Measurements from ENCODE around the gene DNAJA1. TPM values are rescaled to one million over a fixed set of nuclear protein-coding genes. Genes with fewer than 3 reads are reported as not detected.
"Not testable (repeated sequence)": the region's sequence is repeated elsewhere in the genome, so short reads cannot be mapped to it uniquely, and the experiment has no call there.

Gene DNAJA1
- total RNA-seq, 4 donors from 2014 or later = 7.9 to 68.3 (median 47.1) TPM

DNA sequence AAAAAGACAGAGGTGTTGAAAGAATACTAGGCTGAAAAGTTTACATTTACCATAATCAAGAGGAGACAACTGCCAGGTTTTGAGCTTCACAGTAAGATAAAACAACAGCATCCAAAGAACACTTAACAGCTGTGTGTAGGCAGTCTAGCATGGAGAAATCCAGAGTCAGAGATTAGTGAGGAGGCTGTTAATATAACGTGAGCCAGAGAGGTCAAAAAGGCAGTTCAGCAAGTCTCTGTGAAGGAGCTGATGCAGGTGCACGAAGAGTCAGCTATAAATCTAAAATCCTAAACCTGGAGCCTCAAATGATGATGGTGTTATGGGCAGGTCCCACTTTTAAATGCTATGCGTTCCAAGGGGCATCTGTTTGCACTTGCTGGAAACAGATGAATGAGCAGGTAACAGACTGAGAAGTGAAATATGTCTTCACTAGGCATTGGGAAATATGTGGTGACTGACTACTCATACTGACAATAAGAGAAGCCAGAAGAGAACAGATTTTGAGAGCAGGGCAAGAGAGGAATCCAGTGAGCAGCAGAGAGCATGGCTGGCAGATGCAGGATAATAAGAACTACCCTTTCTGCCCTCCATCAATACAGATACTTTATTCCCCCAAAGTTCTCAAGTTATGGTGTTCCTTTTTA lies 32.4 kb upstream of the DNAJA1 start:
- no peak for DNase-seq
- TF ChIP-seq EP300 (IDR thresholded peaks at IDR 0.05; ENCODE audit: low read depth) (no peak), POLR2A (IDR thresholded peaks at IDR 0.05) (no peak), POLR2AphosphoS5 (IDR thresholded peaks at IDR 0.05) (no peak)
- TF ChIP-seq, protein P1, sequence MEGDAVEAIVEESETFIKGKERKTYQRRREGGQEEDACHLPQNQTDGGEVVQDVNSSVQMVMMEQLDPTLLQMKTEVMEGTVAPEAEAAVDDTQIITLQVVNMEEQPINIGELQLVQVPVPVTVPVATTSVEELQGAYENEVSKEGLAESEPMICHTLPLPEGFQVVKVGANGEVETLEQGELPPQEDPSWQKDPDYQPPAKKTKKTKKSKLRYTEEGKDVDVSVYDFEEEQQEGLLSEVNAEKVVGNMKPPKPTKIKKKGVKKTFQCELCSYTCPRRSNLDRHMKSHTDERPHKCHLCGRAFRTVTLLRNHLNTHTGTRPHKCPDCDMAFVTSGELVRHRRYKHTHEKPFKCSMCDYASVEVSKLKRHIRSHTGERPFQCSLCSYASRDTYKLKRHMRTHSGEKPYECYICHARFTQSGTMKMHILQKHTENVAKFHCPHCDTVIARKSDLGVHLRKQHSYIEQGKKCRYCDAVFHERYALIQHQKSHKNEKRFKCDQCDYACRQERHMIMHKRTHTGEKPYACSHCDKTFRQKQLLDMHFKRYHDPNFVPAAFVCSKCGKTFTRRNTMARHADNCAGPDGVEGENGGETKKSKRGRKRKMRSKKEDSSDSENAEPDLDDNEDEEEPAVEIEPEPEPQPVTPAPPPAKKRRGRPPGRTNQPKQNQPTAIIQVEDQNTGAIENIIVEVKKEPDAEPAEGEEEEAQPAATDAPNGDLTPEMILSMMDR (IDR thresholded peaks at IDR 0.05) = no peak
- Histone ChIP-seq H3K4me1 (peaks cover 0 to 5% (median 0%) of the 10 kb centered on the region in 4 donors), H3K27ac (no peak overlapping the region), H3K27me3 (no peaks in the 10 kb centered on the region), H3K4me3 (no peak overlapping the region), H3K9me3 (no peaks in the 10 kb centered on the region), H3K36me3 (peaks cover 0 to 26% (median 11%) of the 10 kb centered on the region in 4 donors)
- 74 to 76% methylated on average over 3 of the region's 3 CpGs for WGBS, 2 donors (ENCODE audit: low coverage in 1 of 2)
- intact Hi-C loops (cut with DNase I; ENCODE audit: low total_unique reads) = no loop called here
- in situ Hi-C loops (cut with MboI; ENCODE audit: low pct_ligation_motif_present in 1 of 4, low pct_unique_long_range_greater_than_20kb in 1 of 4, low sequenced_read_pairs in 3 of 4) = loop anchor here in 1 of 4 donors (25.0 kb wide), 1 partner anchor 605 kb away; the partner anchor contains the start of gene ACO1

DNA sequence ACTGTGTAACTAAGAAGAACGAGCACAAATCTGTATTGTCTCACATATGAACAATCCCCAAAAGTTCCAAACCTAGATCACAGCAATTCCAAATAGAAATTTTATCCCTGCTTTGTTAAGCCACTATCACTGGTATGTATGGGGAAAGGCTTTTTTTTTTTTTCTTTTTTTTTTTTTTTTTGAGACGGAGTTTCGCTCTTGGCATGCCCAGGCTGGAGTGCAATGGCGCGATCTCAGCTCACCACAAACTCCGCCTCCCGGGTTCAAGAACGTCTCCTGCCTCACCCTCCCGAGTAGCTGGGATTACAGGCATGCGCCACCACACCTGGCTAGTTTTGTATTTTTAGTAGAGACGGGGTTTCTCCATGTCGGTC lies 24.4 kb upstream of the DNAJA1 start:
- H3K27me3 ChIP-seq; intact Hi-C loops (cut with DNase I; ENCODE audit: low total_unique reads); DNase-seq; H3K9me3 ChIP-seq; H3K36me3 ChIP-seq; in situ Hi-C loops (cut with MboI; ENCODE audit: low pct_ligation_motif_present in 1 of 4, low pct_unique_long_range_greater_than_20kb in 1 of 4, low sequenced_read_pairs in 3 of 4): not testable (repeated sequence)
- Histone ChIP-seq H3K4me1 (peaks cover 9 to 15% (median 13%) of the 10 kb centered on the region in 4 donors), H3K27ac (peak overlapping the region; percentile 89 to 95 (median 93)), H3K4me3 (peak overlapping the region; percentile 52 to 90 (median 78))
- 0 to 6% methylated on average over 1 to 12 of the region's 12 CpGs for WGBS, 2 donors (ENCODE audit: low coverage in 1 of 2)

DNA sequence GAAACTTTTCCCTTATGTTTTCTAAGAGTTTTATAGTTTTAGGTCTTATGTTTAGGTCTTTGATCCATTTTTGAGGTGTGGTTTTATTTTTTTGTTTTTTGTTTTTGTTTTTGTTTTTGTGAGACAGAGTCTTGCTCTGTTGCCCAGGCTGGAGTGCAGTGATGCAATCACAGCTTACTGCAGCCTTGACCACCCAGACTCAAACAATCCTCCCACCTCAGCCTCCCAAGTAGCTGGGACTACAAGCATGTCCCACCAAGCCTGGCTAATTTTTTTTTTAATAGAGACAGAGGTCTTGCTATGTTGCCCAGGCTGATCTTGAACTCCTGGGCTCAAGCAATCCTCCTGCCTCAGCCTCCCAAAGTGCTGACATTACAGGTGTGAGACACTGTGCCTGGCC lies 19.7 kb upstream of the DNAJA1 start:
- intact Hi-C loops (cut with DNase I; ENCODE audit: low total_unique reads); H3K9me3 ChIP-seq; in situ Hi-C loops (cut with MboI; ENCODE audit: low pct_ligation_motif_present in 1 of 4, low pct_unique_long_range_greater_than_20kb in 1 of 4, low sequenced_read_pairs in 3 of 4); H3K4me3 ChIP-seq; H3K4me1 ChIP-seq; DNase-seq; H3K27me3 ChIP-seq; H3K36me3 ChIP-seq; H3K27ac ChIP-seq: not testable (repeated sequence)

DNA sequence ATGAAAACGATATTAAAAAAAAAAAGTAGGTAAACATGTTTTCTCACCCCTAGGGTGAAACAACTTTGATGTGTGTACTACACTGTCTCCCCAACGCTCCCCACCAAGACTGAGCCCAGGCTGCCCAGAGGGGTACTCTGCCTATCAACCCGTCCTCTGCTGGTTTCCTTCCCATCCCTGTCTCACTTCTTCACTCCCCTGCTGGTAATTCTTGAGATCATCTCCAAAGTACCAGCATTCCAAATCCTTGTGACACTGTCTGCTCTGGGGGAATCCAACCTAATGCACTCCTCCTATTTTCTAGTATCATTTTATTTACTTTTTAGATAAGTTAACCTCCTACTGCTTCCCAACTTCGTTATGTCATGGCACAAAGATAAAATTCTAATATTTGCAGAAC lies 17.3 kb upstream of the DNAJA1 start:
- intact Hi-C loops (cut with DNase I; ENCODE audit: low total_unique reads) = loop anchor here (2.0 kb wide), 1 partner anchor 49 kb away; no protein-coding TSS in a partner anchor
- H3K36me3 ChIP-seq = no peaks in the 10 kb centered on the region
- in situ Hi-C loops (cut with MboI; ENCODE audit: low pct_ligation_motif_present in 1 of 4, low pct_unique_long_range_greater_than_20kb in 1 of 4, low sequenced_read_pairs in 3 of 4) = no loop called here
- WGBS, 2 donors (ENCODE audit: low coverage in 1 of 2) = 92 to 93% methylated on average over 2 to 4 of the region's 4 CpGs
- no peak overlapping the region for H3K27ac ChIP-seq
- no peak for TF ChIP-seq EP300 (IDR thresholded peaks at IDR 0.05; ENCODE audit: low read depth)
- TF ChIP-seq, protein P1 (IDR thresholded peaks at IDR 0.05) = no peak
- no peak for TF ChIP-seq POLR2A (IDR thresholded peaks at IDR 0.05)
- TF ChIP-seq POLR2AphosphoS5 (IDR thresholded peaks at IDR 0.05) = no peak
- no peak overlapping the region for H3K4me3 ChIP-seq
- H3K4me1 ChIP-seq = no peaks in the 10 kb centered on the region
- DNase-seq = no peak
- H3K9me3 ChIP-seq = no peaks in the 10 kb centered on the region
- H3K27me3 ChIP-seq = no peaks in the 10 kb centered on the region

DNA sequence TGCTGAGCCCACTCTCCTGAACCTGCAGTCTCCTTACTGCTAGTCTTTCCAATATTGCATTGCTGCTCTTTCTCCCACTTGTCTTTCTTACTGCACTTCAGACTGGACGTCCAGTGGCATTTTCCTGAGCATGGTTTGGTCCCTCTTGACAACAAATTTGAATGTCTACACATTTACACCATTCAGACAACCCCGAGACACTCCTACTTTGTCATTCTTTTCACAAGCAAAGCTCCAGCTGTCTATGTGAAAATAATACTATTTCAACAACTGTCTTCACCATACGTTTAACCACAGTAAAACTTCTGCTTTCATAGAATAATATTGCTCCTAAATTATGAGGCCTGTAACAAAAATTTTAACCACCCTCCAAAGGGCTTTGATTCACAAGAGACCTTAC lies 13.2 kb upstream of the DNAJA1 start:
- TF ChIP-seq, protein P1 (IDR thresholded peaks at IDR 0.05) = no peak
- TF ChIP-seq EP300 (IDR thresholded peaks at IDR 0.05; ENCODE audit: low read depth) = no peak
- TF ChIP-seq POLR2A (IDR thresholded peaks at IDR 0.05) = no peak
- in situ Hi-C loops (cut with MboI; ENCODE audit: low pct_ligation_motif_present in 1 of 4, low pct_unique_long_range_greater_than_20kb in 1 of 4, low sequenced_read_pairs in 3 of 4) = no loop called here
- 64 to 84% methylated on average over 3 of the region's 3 CpGs for WGBS, 2 donors (ENCODE audit: low coverage in 1 of 2)

More for the DNA sequence above, 13.2 kb upstream of the DNAJA1 start:
- Histone ChIP-seq H3K27ac (no peak overlapping the region), H3K27me3 (no peaks in the 10 kb centered on the region), H3K4me3 (no peak overlapping the region), H3K4me1 (no peaks in the 10 kb centered on the region), H3K36me3 (no peaks in the 10 kb centered on the region), H3K9me3 (no peaks in the 10 kb centered on the region)
- intact Hi-C loops (cut with DNase I; ENCODE audit: low total_unique reads) = no loop called here
- no peak for DNase-seq

All from transverse colon (tissue), 4 donors.